Mucosa of gallbladder (tissue), 1 donor: Measurements from ENCODE around the gene C19orf12. TPM values are rescaled to one million over a fixed set of nuclear protein-coding genes. Genes with fewer than 3 reads are reported as not detected.
A peak's percentile ranks its signal among the peaks of the same experiment; 100 is the strongest.
"Not testable (repeated sequence)": the region's sequence is repeated elsewhere in the genome, so short reads cannot be mapped to it uniquely, and the experiment has no call there.

ENCODE experiments used
- DNase-seq: peaks from one replicate; pipeline ENCODE4 v3.0.0-alpha.2; 2020; ENCODE audit warnings: low spot score
- total RNA-seq: library from RNA; stranded (reverse); gene quantifications from one replicate; pipeline ENCODE4 v1.2.1, GENCODE V29; 2021
- donor health status: DM: no; HTN: no; CAD: no.

Gene C19orf12
- total RNA-seq, 1 donor from 2014 or later, result 22.8 TPM

DNA sequence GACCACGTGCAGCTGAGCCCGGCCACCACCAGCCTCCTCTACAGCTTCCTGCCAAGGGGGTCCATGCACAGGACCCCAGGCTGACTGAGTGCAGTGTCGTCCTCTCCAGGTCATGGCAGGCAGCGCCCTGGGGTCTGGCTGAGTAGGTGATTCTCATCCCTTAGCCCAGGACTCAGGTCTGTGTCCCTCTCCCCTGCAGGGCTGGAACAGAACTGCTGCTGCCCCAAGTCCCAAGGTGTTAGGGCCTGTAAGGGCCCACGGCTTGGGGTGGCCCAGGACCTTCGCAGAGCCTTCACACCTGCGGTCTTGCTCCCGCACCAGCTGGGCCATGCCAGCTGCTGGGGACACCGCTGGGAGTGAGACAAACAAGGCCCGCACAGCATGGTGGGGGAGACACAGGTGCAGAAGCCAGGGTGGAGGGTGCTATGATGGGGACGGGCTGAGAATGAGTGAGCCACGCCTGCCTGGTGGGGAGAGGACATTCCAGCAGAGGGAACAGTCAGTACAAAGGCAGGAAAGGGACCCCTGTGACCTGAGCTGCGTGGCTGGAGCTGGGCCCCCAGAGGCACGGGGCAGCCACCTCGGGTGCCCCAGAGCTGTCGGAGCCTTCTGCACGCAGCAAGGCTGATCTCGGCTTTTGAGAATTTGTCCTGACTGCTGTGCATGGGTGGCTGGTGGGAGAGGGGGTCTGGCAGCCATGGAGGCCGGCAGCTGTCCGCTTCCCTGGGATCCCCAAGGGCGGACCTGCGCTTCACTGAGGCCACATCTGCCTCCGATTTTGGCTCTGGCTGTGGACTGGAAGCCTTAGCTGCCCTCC lies 37.9 kb downstream of the C19orf12 start:
- no peak for DNase-seq

DNA sequence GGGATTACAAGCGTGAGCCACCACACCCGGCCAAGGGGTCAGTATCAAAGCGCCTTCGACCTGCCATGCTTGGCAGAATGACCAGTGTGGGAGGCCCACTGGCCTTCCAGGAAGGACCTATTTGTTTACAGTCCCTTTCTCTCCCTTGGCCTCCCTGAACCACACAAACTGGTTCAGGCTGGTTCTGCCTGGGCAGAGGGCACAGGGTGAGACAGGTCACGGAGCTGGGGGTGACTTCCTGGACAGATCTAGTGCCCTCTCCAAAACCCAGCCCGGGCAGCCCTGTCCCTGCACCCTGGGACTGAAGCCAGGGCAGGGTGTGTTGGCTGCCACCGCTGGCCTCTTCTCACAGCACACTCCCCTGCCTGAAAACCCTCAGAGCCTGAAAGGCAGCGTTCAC lies 38.5 kb downstream of the C19orf12 start:
- DNase-seq, result no peak

GRCh38 chr19:29675650-29676186 lies 39.3 kb downstream of the C19orf12 start:
- DNase-seq, result no peak

GRCh38 chr19:29675120-29675649 lies 39.9 kb downstream of the C19orf12 start:
- DNase-seq, result no peak

- DNase-seq, result no peak
These were observed 40.5 kb downstream of the C19orf12 start for GRCh38 chr19:29674374-29675119.

DNA sequence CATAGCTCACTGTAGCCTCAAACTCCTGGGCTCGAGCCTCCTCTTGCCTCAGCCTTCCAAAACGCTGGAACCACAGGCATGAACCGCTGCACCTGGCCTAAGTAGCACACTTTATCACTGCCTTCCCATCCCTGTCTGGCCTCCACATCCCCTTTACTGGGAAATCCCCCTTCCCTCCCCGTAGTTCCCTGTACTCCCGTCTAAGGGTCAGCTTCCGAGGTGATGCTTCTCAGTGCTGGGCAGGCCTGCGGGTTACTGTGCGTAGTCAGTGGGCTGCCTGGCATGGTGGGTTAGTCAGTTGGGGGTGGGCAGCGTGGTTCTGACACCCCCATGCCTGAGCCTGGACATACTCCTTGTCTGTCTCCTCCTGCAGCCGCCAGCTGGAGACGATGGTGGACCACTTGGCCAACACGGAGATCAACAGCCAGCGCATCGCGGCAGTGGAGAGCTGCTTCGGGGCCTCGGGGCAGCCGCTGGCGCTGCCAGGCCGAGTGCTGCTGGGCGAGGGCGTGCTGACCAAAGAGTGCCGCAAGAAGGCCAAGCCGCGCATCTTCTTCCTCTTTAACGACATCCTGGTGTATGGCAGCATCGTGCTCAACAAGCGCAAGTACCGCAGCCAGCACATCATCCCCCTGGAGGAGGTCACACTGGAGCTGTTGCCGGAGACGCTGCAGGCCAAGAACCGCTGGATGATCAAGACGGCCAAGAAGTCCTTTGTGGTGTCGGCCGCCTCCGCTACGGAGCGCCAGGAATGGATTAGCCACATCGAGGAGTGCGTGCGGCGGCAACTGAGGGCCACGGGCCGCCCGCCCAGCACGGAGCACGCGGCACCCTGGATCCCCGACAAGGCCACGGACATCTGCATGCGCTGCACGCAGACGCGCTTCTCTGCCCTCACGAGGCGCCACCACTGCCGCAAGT lies 41.4 kb downstream of the C19orf12 start:
- DNase-seq, result no peak

DNA sequence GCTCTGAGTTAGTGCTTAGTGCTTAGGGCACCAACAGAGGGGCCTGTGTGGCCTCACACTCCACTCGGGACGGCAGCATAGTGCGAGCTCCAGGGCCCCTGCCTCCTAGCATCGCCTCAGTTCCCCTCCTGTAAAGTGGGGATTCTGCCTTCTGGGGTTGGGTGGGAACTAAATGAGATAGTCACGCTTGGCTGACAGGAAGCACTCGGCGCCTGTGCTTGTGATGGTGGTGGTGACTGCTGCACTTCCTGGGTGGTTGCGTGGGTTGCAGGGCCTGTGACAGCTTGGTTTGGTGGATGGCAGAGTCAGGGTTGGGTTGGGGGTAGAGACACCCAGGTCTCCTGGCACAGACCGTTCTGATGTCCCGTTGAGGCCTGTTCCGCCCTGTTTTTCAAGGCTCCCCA lies 42.1 kb downstream of the C19orf12 start:
- no peak for DNase-seq

- no peak for DNase-seq
These were observed 42.6 kb downstream of the C19orf12 start for GRCh38 chr19:29672319-29672932.

DNA sequence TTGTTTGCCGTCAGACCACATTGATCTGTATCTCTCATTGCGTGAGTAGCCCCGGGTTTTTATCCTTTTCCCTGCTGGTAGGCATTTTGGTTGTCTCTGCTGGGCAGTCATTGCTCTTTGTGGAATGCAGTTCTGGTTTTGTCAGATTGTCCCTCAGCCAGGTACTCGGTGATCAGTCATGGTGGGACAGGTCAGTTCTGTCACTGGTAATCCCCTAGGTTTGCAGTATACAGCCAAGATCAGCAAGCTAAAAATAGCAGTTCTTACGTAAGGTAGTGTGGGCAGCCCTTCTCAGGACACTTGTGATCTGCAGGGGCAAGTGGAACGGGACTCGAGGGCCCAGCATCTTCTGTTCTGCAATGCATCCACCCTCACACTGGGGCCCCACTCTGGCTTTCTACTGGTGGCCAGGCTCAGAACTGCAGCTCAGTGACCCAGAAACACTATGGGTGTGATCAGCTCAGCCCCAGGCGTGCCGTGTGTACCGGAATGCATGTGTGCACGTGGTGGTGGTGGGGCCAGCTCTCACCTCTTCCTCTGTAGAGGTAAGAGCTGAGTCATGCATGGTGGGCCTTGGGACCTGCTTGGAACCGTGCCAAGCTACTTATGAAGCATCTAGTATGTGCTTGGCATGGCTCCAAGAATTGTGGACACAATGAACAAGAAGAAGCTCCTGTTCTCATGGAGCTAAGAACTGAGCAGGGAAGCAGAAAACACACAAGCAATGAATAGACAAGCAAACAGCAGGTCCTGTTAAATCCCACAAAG lies 43.5 kb downstream of the C19orf12 start:
- peak; percentile 58 for DNase-seq

DNA sequence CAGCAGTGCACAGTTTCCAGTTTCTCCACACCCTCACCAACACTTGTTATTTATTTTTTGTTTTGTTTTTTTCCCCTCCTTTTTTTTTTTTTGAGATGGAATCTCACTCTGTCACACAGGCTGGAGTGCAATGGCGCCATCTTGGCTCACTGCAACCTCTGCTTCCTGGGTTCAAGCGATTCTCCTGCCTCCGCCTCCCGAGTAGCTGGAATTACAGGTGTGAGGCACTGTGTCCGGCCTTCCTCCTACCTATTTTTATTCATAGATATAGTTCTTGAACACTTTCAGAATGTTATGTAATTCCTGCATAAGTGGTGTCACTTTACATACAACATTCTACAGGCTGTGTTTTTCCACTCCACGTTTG lies 44.1 kb downstream of the C19orf12 start:
- not testable (repeated sequence) for DNase-seq

GRCh38 chr19:29670255-29670654 lies 44.8 kb downstream of the C19orf12 start:
- no peak for DNase-seq

DNA sequence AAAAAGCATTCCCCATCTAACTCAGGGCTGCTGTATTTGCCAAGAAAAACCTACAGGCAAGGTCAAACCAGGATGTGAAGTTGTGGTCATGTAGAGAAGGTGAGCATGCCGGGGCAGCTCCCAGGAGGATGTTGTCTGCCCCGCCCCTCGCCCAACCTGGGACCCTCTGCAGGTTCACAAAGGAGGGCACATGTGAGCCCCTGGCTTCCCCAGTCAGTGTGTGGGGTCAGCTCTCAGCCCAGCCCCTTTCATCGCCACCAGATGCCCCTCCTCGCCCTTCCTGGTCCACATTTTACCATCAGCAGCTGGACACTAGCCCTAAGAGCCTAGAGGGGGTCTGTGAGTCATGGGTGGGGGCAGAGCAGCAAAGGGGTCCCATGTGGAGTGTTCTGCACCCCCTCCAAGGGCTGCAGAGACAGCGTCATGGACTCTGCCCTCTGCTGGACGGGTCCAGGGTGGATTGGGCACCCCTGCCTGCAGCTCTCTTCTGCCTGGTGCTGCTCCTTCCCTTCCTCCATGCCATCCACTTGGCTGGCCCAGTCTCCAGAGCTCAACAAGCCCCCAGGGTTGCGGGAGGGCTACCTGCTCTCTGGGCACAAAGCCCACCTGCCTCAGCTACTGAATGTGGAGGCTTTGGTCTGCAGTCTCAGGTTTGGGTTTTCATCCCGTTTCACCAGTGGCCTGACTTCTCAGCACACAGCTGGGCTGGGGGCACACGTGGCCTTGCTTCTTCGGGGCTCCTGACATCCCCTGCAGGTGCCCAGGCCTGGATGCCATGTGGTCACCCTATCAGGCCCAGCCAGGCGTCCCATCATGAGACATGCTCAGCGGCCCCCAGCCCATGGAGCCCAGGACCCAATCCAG lies 46.1 kb downstream of the C19orf12 start:
- no peak for DNase-seq

DNA sequence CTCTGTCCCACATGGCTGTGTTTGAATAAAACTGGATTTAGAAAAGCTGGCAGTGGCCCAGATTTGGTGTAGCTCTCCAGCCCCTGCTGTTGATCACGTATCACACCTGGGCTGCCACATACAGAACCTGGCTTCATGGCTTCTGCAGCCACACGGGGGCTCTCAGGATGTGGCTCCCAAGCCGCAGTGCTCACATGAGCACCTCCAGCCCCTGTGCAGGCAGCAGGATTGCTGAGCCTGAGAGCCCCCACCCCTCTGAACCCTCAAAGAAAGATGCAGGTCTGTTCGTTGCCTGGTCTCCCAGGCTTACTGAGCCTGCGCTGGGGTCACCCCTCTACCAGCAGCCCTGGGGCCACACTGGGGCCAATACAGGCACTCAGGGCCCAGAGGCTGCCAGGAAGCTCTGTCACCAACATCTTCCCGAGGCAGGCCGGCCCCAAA lies 47.1 kb downstream of the C19orf12 start:
- DNase-seq, result no peak

- no peak for DNase-seq
These were observed 47.7 kb downstream of the C19orf12 start for GRCh38 chr19:29667387-29667783.

GRCh38 chr19:29666578-29667386 lies 48.3 kb downstream of the C19orf12 start:
- peak; percentile 64 for DNase-seq

DNA sequence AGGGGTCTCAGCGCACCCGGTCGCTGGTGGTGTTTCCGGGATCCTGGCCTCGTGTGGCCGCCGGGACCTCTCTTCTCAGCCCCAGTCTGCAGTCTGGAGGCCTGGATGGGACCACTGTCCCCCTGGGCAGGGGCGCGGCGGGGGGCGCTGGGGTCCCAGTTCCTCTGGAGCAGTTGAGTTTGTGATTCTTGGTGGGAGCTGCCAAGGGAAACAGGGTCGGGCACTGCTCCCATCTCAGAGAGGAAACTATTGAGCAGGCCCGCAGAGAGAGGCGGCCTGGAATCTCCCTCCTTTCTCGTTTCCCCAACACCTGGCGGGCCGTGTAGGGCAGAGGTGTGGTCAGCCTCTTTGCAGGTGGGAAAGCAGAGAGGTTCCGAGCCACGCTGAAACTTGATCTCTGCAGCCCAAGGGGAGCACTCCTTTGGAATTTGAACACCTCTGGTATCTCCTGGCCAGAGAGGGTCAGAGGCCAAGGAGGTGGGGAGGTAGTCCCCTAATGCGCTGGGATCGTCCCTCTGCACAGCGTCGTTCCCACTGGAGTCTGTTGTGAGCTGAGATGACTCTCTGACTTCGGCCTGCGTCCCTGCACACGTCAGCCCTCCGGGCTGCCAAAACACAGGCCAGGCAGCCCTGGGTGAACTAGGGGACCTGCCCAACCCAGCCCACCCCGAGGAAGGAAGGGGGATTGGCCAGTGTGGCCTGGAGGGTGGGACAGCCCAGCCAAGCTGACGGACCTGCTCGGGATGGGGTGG lies 49.1 kb downstream of the C19orf12 start:
- DNase-seq, result peak; percentile 52

DNA sequence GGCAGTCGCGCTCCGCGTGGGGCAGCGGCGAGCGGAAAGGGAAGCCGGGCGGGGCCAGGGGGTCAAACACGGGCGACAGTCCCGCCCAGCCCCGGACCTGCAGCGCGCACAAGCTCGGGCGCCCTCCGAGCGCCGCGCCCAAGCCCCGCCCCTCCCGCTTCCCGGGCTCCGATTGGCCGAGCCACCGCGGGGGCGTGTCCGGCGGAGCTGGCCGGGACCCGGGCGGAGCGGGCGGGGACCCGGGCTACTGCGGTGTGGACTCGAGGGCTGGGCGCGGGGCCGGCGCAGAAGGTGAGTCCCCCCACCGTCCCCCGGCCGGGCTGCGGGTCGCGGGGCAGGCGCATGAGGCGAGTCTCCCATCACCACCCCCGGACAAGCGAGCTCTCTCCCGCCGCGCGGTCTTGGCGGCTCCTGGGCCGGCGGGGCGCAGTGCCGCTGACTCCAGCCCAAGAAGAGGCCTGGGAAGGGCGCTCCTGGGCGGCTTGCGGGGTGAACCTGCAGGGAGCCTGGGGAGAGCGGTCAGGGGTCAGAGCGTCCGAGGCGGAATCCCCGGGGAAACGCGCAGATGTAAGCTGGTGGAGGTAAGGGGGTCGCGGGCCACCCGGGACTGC lies 49.7 kb downstream of the C19orf12 start, which contains the start of gene PLEKHF1:
Gene PLEKHF1, plus strand, starts transcription at position 247 of the 611 bp plus-strand sequence. CDS start 8,379 bp downstream, outside the sequence.
- peak; percentile 90 for DNase-seq
